GM18867 (cell line): ENCODE measurements around the gene ZP1.

Experiments used
- ATAC-seq: cut with Tn5 transposase; IDR thresholded peaks from one replicate; pipeline ENCODE4 v1.9.1; 2021; ENCODE audit warnings: mild to moderate bottlenecking, moderate library complexity; ENCODE audit not compliant: unreplicated experiment

ZP1 gene

DNA sequence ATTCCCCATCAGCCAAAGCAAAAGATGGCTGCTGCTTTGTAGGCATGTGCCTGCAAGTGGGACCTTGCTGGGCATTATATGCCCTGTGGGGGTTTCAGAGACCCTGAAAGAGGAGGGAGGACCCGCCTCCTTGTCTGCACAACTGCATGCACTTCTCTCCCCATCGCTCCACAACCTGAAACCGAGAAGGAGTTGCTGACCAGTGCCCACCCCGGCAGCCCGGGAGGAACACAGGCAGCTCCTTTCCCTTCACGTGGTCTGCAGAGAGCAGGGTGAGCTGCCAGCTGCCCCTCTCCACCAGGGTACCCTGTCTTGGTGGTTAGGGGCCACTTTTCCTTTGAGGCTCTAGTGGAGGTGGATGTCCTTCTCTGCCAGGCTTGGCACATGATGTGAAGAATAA, 55.6 kb downstream of the ZP1 start:
- ATAC-seq, result no peak

- ATAC-seq, result no peak
Observed at GRCh38 chr11:60923326-60923725, 56.0 kb downstream of the ZP1 start.

- ATAC-seq, result no peak
Observed at GRCh38 chr11:60923800-60924109, 56.4 kb downstream of the ZP1 start.

DNA sequence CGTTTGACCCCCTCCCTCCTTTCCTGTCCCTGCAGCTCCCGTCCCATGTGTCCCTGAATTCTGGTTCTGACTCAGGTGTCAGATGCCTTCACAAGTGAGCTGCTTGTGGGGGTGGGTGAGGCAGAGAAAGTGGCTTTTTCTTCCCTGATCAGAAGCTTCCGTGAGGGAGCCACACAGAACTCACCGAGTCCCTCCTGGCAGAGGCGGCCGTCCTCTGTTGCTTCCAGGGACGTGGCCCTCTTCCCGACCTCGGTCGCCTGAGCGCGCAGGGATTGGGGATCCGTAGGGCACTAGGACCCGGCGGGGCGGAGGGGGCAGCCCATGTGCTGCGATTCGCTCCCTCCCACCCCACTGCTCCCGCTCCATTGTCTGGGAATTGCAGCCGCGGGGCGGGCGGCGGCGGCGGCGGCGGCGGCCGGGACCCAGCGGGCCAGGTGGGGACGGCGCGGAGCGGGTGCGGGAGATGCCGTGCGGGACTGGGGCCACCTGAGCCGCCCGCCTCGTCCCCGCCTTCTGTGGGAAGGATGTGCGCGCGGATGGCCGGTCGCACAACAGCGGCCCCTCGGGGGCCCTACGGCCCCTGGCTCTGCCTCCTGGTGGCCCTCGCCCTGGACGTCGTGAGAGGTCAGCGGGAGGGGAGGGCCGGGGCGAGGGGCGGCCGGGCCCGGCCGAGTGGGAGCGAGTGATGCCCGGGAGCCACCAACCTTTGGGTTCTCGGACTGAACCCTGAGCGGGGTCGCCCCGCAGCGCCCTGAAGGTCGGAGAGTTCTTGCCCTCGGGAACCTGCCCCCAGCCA, 57.0 kb downstream of the ZP1 start, which contains the start of gene TMEM132A:
TSS of gene TMEM132A (plus strand) at position 351 of the 796 bp plus-strand sequence. CDS start at position 525, 174 bp downstream.
- ATAC-seq, result no peak
